Tibial nerve (tissue), 4 donors: ENCODE measurements around the gene NECTIN1. TPM values are rescaled to one million over a fixed set of nuclear protein-coding genes. Genes with fewer than 3 reads are reported as not detected.

Experiments
- DNase-seq, 2 donors: peaks; one replicate each; pipeline ENCODE4 v3.0.0-alpha.2; 2019; ENCODE audit warnings: low spot score in 2 of 2
- H3K27ac ChIP-seq, 4 donors: fragments of 200-600 bp; sonication (generic) in 3 of 4; one replicate each; pipeline ENCODE4 v1.5.1; 2017 to 2019; ENCODE audit warnings: mild to moderate bottlenecking in 1 of 4
- H3K27me3 ChIP-seq, 2 donors: fragments of 200-600 bp; sonication (generic) in 1 of 2; one replicate each; pipeline versions ENCODE4 v1.5.1 to v1.6.0; 2017 to 2019
- H3K36me3 ChIP-seq, 3 donors: fragments of 200-600 bp; sonication (generic); one replicate each; pipeline ENCODE4 v1.5.1; 2018 to 2019
- H3K4me1 ChIP-seq, 4 donors: fragments of 200-600 bp; sonication (generic) in 3 of 4; one replicate each; pipeline ENCODE4 v1.5.1; 2017 to 2019
- H3K4me3 ChIP-seq, 4 donors: fragments of 200-600 bp; sonication (generic) in 3 of 4; one replicate each; pipeline ENCODE4 v1.5.1; 2017 to 2019; ENCODE audit warnings: mild to moderate bottlenecking in 1 of 4, moderate library complexity in 1 of 4
- H3K9me3 ChIP-seq, 4 donors: fragments of 200-600 bp; sonication (generic) in 3 of 4; one replicate each; pipeline ENCODE4 v1.5.1; 2017 to 2019
- CTCF ChIP-seq, 5 experiments: fragments of 200-600 bp in 3 of 5; fragments of 450-650 bp in 2 of 5; sonication (generic) in 3 of 5; IDR thresholded peaks; one replicate each; pipeline ENCODE4 v1.5.1; 2016 to 2019; ENCODE audit warnings: antibody characterized with exemption in 5 of 5, mild to moderate bottlenecking in 3 of 5, moderate library complexity in 2 of 5
- EP300 ChIP-seq, 2 donors: sonication (generic); formaldehyde crosslinking; IDR thresholded peaks; one replicate each; pipeline ENCODE4 v1.6.1; 2017; ENCODE audit warnings: antibody characterized with exemption in 2 of 2, mild to moderate bottlenecking in 1 of 2
- POLR2A ChIP-seq, 2 donors: fragments of 450-650 bp; IDR thresholded peaks; one replicate each; pipeline ENCODE4 v1.6.1; 2017; ENCODE audit warnings: antibody characterized with exemption in 2 of 2, mild to moderate bottlenecking in 2 of 2, moderate library complexity in 2 of 2
- WGBS, 2 donors: methylation state at CpG; one replicate each; pipeline ENCODE4 v1.1.5; 2018; 5-methylcytosine and 5-hydroxymethylcytosine counted together
- total RNA-seq, 4 donors: library from RNA; depleted of rRNA; stranded (reverse); fragments of >200 nt; gene quantifications; one replicate each; pipeline ENCODE4 v1.1.0, GENCODE V29; 2016

The NECTIN1 gene
- total RNA-seq, 4 donors from 2014 or later = 6.0 to 29.1 (median 14.0) TPM

- Histone ChIP-seq H3K36me3 (no peaks in the 10 kb centered on the region), H3K4me3 (peak overlapping the region in 1 of 4 donors; percentile 15), H3K27ac (peak overlapping the region; percentile 28 to 84 (median 44)), H3K27me3 (no peaks in the 10 kb centered on the region), H3K4me1 (peaks cover 0 to 42% (median 16%) of the 10 kb centered on the region in 4 donors), H3K9me3 (no peaks in the 10 kb centered on the region)
- 76 to 80% methylated on average over 18 of the region's 18 CpGs for WGBS, 2 donors
- TF ChIP-seq EP300 (IDR thresholded peaks at IDR 0.05) = no peak
- DNase-seq = no peak
Measured at GRCh38 chr11:119754656-119755355, 25.8 kb upstream of the NECTIN1 start.

GRCh38 chr11:119754199-119754598 is 25.2 kb upstream of the NECTIN1 start:
- Histone ChIP-seq H3K9me3 (no peaks in the 10 kb centered on the region), H3K4me3 (no peak overlapping the region), H3K27ac (peak overlapping the region in 2 of 4 donors; percentile 60 to 84), H3K4me1 (peaks cover 0 to 42% (median 16%) of the 10 kb centered on the region in 4 donors), H3K36me3 (no peaks in the 10 kb centered on the region), H3K27me3 (no peaks in the 10 kb centered on the region)
- TF ChIP-seq EP300 (IDR thresholded peaks at IDR 0.05) (peak in 1 of 2 donors; percentile 54), CTCF (IDR thresholded peaks at IDR 0.05) (no peak), POLR2A (IDR thresholded peaks at IDR 0.05) (no peak)
- WGBS, 2 donors = 88 to 90% methylated on average over 4 of the region's 4 CpGs
- no peak for DNase-seq

- no peak overlapping the region for H3K4me3 ChIP-seq
- peak overlapping the region in 2 of 4 donors; percentile 49 to 71 for H3K27ac ChIP-seq
- TF ChIP-seq CTCF (IDR thresholded peaks at IDR 0.05) (no peak), EP300 (IDR thresholded peaks at IDR 0.05) (no peak), POLR2A (IDR thresholded peaks at IDR 0.05) (no peak)
- WGBS, 2 donors = 7 to 18% methylated on average over 3 of the region's 3 CpGs
- DNase-seq = no peak
- no peaks in the 10 kb centered on the region for H3K36me3 ChIP-seq
- H3K4me1 ChIP-seq = peaks cover 0 to 42% (median 16%) of the 10 kb centered on the region in 4 donors
- H3K27me3 ChIP-seq = no peaks in the 10 kb centered on the region
- no peaks in the 10 kb centered on the region for H3K9me3 ChIP-seq
Measured at GRCh38 chr11:119752946-119753345, 23.9 kb upstream of the NECTIN1 start.

GRCh38 chr11:119752345-119752871 is 23.4 kb upstream of the NECTIN1 start:
- peaks cover 0 to 42% (median 16%) of the 10 kb centered on the region in 4 donors for H3K4me1 ChIP-seq
- TF ChIP-seq EP300 (IDR thresholded peaks at IDR 0.05) (no peak), POLR2A (IDR thresholded peaks at IDR 0.05) (no peak), CTCF (IDR thresholded peaks at IDR 0.05) (no peak)
- H3K27me3 ChIP-seq = no peaks in the 10 kb centered on the region
- 77 to 85% methylated on average over 5 of the region's 5 CpGs for WGBS, 2 donors
- H3K36me3 ChIP-seq = no peaks in the 10 kb centered on the region
- DNase-seq = no peak
- no peaks in the 10 kb centered on the region for H3K9me3 ChIP-seq
- H3K27ac ChIP-seq = peak overlapping the region in 2 of 4 donors; percentile 49 to 71
- H3K4me3 ChIP-seq = no peak overlapping the region

- Histone ChIP-seq H3K4me3 (no peak overlapping the region), H3K27me3 (no peaks in the 10 kb centered on the region), H3K9me3 (no peaks in the 10 kb centered on the region), H3K27ac (no peak overlapping the region), H3K4me1 (peaks cover 0 to 33% (median 16%) of the 10 kb centered on the region in 4 donors), H3K36me3 (no peaks in the 10 kb centered on the region)
- WGBS, 2 donors = 87% methylated on average over 8 of the region's 8 CpGs
- TF ChIP-seq CTCF (IDR thresholded peaks at IDR 0.05) (no peak), EP300 (IDR thresholded peaks at IDR 0.05) (no peak), POLR2A (IDR thresholded peaks at IDR 0.05) (no peak)
- DNase-seq = no peak
Measured at GRCh38 chr11:119750056-119750455, 21.1 kb upstream of the NECTIN1 start.
